Choroid plexus epithelial cell (primary cell): Measurements from ENCODE around the gene INTS1.
A peak's percentile ranks its signal among the peaks of the same experiment; 100 is the strongest.
"Not testable (repeated sequence)": the region's sequence is repeated elsewhere in the genome, so short reads cannot be mapped to it uniquely, and the experiment has no call there.

Experiments used
- DNase-seq: peaks from one replicate; pipeline ENCODE4 v3.0.0-alpha.2; 2010; ENCODE audit warnings: low read depth
- H3K4me3 ChIP-seq: 2 replicates; pipeline ENCODE4 v1.5.1; 2011; ENCODE audit warnings: low read depth, mild to moderate bottlenecking, control low read depth, low read length, moderate library complexity
- TF ChIP-seq, protein P1 (sequence below): conservative IDR thresholded peaks from 2 replicates; pipeline ENCODE4 v1.5.1; 2011; ENCODE audit warnings: low read depth, mild to moderate bottlenecking, control low read depth, inconsistent platforms, low read length, moderate library complexity

The INTS1 gene

DNA sequence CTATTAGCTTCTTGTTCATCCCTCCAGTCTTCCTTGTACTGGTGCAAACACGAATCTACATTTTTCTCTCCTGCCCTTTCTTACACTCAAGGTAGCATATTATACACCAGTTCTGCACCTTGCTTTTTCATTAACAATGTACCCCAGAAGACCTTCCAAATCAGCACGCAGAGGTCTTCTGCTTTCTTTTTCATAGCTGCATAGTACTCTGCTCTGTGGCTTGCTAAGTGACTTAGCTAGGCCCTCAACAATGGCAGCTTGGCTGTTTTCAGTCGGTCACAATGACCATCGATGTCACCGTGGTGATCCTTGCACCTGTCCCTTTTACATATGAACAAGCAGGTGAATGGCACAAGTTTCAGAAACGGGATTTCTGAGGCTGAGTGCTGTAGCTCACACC, 21.2 kb upstream of the INTS1 start:
- no peak for DNase-seq
- TF ChIP-seq, protein P1, sequence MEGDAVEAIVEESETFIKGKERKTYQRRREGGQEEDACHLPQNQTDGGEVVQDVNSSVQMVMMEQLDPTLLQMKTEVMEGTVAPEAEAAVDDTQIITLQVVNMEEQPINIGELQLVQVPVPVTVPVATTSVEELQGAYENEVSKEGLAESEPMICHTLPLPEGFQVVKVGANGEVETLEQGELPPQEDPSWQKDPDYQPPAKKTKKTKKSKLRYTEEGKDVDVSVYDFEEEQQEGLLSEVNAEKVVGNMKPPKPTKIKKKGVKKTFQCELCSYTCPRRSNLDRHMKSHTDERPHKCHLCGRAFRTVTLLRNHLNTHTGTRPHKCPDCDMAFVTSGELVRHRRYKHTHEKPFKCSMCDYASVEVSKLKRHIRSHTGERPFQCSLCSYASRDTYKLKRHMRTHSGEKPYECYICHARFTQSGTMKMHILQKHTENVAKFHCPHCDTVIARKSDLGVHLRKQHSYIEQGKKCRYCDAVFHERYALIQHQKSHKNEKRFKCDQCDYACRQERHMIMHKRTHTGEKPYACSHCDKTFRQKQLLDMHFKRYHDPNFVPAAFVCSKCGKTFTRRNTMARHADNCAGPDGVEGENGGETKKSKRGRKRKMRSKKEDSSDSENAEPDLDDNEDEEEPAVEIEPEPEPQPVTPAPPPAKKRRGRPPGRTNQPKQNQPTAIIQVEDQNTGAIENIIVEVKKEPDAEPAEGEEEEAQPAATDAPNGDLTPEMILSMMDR, result no peak
- no peak overlapping the region for H3K4me3 ChIP-seq

DNA sequence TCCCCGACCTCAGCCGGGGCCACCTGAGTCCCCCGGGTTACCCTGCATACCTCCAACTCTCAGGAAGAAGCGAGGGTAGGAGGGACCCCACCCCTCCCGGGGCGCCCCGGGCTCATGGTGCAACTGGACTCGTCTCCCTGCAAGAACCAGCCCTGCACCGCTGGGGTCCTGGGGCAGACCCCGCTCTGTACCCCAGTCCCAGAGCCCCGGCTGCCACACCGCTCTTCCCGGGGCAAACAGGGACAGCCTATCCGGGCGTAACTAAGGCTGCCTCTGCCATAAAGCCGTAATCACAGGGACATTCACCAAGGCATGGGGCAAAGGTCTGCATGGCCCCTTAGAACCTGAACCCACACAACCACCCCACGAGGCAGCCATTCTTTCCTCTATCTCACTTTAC, 19.7 kb upstream of the INTS1 start:
- H3K4me3 ChIP-seq, result no peak overlapping the region
- DNase-seq, result no peak
- TF ChIP-seq, protein P1, result no peak

DNA sequence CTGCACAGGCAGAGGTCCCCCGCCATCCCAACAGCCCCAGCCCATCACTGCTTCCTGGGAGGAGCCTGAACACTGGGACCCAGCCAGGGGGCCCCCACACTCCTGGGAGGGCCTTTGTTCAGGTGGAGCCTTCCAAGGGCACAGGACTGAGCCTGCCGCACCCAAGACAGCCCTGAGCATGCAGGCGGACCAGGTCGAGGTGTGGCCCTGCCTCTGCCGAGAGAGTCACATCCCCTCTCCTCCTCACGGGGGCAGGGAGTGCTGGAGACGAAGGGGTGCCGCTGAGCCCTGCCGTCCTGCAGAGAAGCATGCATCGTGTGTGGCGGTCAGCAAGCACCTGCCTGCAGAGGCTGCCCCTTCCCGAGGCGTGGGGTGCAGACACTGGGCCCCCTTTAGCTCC, 19.0 kb upstream of the INTS1 start:
- H3K4me3 ChIP-seq, result no peak overlapping the region
- DNase-seq, result no peak
- TF ChIP-seq, protein P1, result no peak

DNA sequence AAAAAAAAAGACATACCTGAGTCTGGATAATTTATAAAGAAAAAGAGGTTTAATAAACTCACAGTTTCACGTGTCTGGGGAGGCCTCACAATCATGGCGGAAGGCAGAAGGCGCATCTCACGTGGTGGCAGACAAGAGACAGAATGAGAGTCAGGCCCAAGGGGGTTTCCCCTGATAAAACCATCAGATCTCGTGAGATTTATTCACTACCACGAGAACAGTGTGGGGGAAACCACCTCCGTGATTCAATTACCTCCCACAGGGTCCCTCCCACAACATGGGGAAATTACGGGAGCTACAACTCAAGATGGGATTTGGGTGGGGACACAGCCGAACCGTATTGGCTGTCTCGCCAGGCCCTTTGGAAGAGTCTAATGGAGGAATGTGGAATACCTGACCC, 17.3 kb upstream of the INTS1 start:
- TF ChIP-seq, protein P1, result no peak
- no peak overlapping the region for H3K4me3 ChIP-seq
- no peak for DNase-seq

DNA sequence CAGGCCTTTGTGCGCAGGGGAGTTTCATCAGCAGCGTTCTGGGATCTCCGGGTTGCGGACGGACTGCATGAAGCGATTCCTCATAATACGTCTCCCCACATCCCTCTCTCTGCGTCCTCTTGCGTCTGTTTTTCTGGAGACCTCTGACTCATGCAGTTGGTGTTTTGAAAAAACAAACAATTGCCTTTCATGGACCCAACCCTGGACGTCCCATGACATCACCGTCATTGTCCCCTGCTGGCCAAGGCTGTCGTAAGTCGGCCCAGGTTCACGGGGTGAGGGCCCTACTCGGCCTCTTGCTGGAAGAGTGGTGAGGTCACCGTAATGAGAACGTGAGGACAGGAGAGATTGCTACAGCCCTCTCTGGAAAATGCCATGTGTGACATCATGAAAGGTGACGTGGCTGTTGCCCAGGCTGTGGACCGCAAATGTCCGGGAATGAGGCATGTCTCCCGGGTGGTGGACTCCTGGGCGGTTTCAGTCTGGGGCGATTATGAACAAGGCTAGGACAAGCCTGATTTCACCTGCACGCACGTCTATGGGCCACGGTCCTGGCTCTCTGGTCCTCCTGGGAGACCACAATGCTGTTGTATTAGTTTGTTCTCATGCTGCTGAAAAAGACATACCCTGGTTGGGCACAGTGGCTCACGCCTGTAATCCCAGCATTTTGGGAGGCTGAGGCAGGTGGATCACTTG, 16.5 kb upstream of the INTS1 start:
- DNase-seq, result peak; percentile 99
- TF ChIP-seq, protein P1, result no peak

DNA sequence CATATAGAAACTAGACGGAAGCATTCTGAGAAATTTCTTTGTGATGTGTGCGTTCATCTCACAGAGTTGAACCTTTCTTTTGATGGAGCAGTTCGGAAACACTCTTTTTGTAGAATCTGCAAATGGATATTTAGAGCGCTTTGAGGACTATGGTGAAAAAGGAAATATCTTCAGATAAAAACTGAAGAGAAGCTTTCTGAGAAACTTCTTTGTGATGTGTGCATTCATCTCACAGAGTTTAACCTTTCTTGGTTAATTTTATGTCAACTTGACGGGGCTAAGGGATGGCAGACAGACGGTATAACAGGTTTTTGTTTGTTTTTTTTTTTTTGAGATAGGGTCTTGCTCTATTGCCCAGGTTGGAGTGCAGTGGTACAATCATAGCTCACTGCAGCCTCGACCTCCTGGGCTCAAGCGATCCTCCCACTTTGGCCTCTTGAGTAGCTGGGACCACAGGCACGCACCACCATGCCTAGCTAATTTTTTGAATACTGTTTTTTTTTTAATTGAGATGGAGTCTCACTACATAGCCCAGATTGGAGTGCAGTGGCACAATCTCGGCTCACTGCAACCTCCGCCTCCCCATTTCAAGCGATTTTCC, 15.2 kb upstream of the INTS1 start:
- not testable (repeated sequence) for DNase-seq, H3K4me3 ChIP-seq

More for the DNA sequence above, 16.5 kb upstream of the INTS1 start:
- no peak overlapping the region for H3K4me3 ChIP-seq

DNA sequence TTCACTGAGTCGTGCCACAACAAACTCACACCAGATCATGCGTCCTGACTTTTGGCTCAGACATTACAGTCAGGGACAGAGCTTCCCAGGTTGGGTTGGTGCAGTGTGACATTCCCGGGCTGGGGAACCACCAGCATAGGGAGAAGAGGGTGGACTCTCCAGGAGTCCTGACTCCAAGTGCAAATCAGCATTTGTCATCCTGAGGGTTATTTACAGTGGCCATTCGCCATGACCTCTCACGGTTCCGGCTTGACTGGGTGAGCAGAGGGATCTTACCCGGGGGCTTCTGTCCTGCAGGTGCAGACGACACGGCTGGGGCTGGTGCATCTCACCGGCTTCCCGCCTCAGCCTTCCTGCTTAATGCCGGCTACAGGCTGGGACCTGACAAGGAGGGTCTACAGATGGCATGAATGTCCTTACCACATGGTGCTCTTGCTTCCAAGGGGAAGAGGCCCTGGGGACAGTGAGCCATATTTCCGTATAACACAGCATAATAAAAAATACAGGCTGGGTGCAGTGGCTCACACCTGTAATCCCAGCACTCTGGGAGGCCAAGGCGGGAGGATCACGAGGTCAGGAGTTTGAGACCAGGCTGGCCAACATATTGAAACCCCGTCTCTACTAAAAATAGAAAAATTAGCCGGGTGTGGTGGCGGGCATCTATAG, 12.5 kb upstream of the INTS1 start:
- TF ChIP-seq, protein P1, result no peak
- DNase-seq, result no peak
- H3K4me3 ChIP-seq, result no peak overlapping the region

DNA sequence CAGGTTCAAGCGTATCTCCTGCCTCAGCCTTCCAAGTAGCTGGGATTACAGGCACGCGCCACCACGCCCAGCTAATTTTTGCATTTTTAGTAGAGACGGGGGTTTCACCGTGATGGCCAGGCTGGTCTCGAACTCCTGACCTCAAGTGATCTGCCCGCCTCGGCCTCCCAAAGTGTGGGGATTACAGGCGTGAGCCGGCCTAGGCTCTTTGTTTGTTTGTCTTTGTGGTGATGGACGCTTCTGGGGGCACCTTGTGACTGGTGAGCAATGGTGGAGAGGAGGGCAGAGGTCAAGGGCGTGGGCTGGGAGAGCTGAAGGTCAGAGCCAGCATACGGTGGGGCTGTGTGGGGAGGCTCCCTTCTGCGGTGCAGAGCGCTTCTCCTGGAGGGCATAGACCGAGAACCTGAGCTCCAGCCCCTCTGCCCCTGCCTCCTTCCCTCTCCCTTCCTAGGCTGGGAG, 11.3 kb upstream of the INTS1 start:
- H3K4me3 ChIP-seq, result not testable (repeated sequence)

More for the DNA sequence above, 11.3 kb upstream of the INTS1 start:
- not testable (repeated sequence) for DNase-seq
